ENCODE measurements around the gene RAB3C.

- TF ChIP-seq CTCF (IDR thresholded peaks at IDR 0.05 in 8 of 11, conservative IDR thresholded peaks at IDR 0.05 in 3 of 11), result peak in 10 of 11 experiments; percentile 24 to 71 (median 58)
- TF ChIP-seq POLR2A (IDR thresholded peaks at IDR 0.05), result no peak
Measured at GRCh38 chr5:58871648-58872242, 288.9 kb downstream of the RAB3C start.

Data from spleen (tissue), 7 donors.